Calu3 (cell line): Measurements from ENCODE around the gene ZNF785. TPM values are rescaled to one million over a fixed set of nuclear protein-coding genes. Genes with fewer than 3 reads are reported as not detected.
A peak's percentile ranks its signal among the peaks of the same experiment; 100 is the strongest.

Experiments
- BruUV-seq: library from RNA; stranded (reverse); fragments of 400-500 nt; replicated peaks from 2 replicates; lab custom pipeline; 2021; lab: Mats Ljungman, UMichigan
- CTCF ChIA-PET: fragments of 300-600 bp; sonication (Branson Sonifier 250); formaldehyde crosslinking; loops from one replicate; lab custom pipeline; 2022; ENCODE audit warnings: antibody characterized with exemption; lab: Charles Lee
- DNase-seq: peaks from one replicate; pipeline ENCODE4 v3.0.0; 2022
- H3K27ac Mint-ChIP-seq: one replicate; pipeline ENCODE4 v1.8.0; 2022; ENCODE audit warnings: mixed read lengths; ENCODE audit not compliant: unreplicated experiment
- H3K27me3 Mint-ChIP-seq: one replicate; pipeline ENCODE4 v1.8.0; 2022; ENCODE audit warnings: mixed read lengths; ENCODE audit not compliant: unreplicated experiment
- H3K36me3 Mint-ChIP-seq: one replicate; pipeline ENCODE4 v1.8.0; 2022; ENCODE audit warnings: mild to moderate bottlenecking, moderate library complexity, mixed read lengths; ENCODE audit not compliant: insufficient read depth, unreplicated experiment
- H3K4me1 Mint-ChIP-seq: one replicate; pipeline ENCODE4 v1.8.0; 2022; ENCODE audit warnings: mild to moderate bottlenecking, low read depth, mixed read lengths; ENCODE audit not compliant: unreplicated experiment
- H3K4me3 Mint-ChIP-seq: one replicate; pipeline ENCODE4 v1.8.0; 2022; ENCODE audit warnings: mild to moderate bottlenecking, low read depth, moderate library complexity, mixed read lengths; ENCODE audit not compliant: unreplicated experiment
- H3K9me3 Mint-ChIP-seq: one replicate; pipeline ENCODE4 v1.8.0; 2022; ENCODE audit warnings: low read depth, mixed read lengths; ENCODE audit not compliant: unreplicated experiment
- CTCF ChIP-seq: fragments of 200-600 bp; IDR thresholded peaks from one replicate; pipeline ENCODE4 v1.8.0; 2022; ENCODE audit warnings: antibody characterized with exemption; ENCODE audit not compliant: unreplicated experiment
- intact Hi-C: fragments of 100-400 bp; cut with micrococcal nuclease; formaldehyde crosslinking; loops from one replicate; pipeline ENCODE4 v1.10.0; 2022; ENCODE audit not compliant: unreplicated experiment
- total RNA-seq: library from RNA; stranded (reverse); gene quantifications from 2 replicates; pipeline ENCODE4 v1.2.3, GENCODE V29; 2022

The ZNF785 gene
- total RNA-seq, 1 experiment from 2014 or later = 22.2 TPM

GRCh38 chr16:30574678-30575077 is 10.8 kb downstream of the ZNF785 start:
- peaks cover 41% of the 10 kb centered on the region for H3K36me3 Mint-ChIP-seq
- BruUV-seq = no TSS peak
- no peak for TF ChIP-seq CTCF
- DNase-seq = no peak
- no peak overlapping the region for H3K4me3 Mint-ChIP-seq
- H3K27me3 Mint-ChIP-seq = no peaks in the 10 kb centered on the region
- H3K4me1 Mint-ChIP-seq = peaks cover 27% of the 10 kb centered on the region
- H3K9me3 Mint-ChIP-seq = no peaks in the 10 kb centered on the region
- intact Hi-C loops = loop anchor here (5.0 kb wide), 1 partner anchor 53 kb away; no protein-coding TSS in a partner anchor
- CTCF ChIA-PET = no interaction called here
- H3K27ac Mint-ChIP-seq = no peak overlapping the region

- TF ChIP-seq CTCF = no peak
- Mint-ChIP-seq H3K27ac (peak within 1 kb of the TSS; percentile 93), H3K4me3 (peak within 1 kb of the TSS; percentile 84), H3K4me1 (peaks cover 38% of the 10 kb centered on the region), H3K36me3 (peaks cover 34% of the 10 kb centered on the region), H3K27me3 (peaks cover under 1% of the 10 kb centered on the region), H3K9me3 (no peaks in the 10 kb centered on the region)
- no TSS peak for BruUV-seq
- intact Hi-C loops = loop anchor here (1.0 to 5.0 kb wide), 3 partner anchors 13 to 56 kb away; partner anchors contain the start of genes ZNF764 and ZNF785
- CTCF ChIA-PET = interaction anchor here (0.5 to 2.6 kb wide), 15 partner anchors 9 to 172 kb away, joined by 3 to 12 read pairs (median 4); partner anchors contain the start of genes DCTPP1, PRR14, ZNF764 and ZNF785
- DNase-seq = peak; percentile 95
Observed at GRCh38 chr16:30571445-30572322, 13.8 kb downstream of the ZNF785 start, which contains the start of gene ZNF688. Gene ZNF688 (minus strand): TSS chr16:30571714. CDS start chr16:30571629, 85 bp downstream.

- no peak for TF ChIP-seq CTCF
- Mint-ChIP-seq H3K4me1 (peaks cover 44% of the 10 kb centered on the region), H3K36me3 (peaks cover 29% of the 10 kb centered on the region), H3K27me3 (peaks cover 9% of the 10 kb centered on the region), H3K4me3 (peak overlapping the region; percentile 84), H3K27ac (peak overlapping the region; percentile 93), H3K9me3 (no peaks in the 10 kb centered on the region)
- BruUV-seq = no TSS peak
- no peak for DNase-seq
- CTCF ChIA-PET = interaction anchor here (0.5 to 2.6 kb wide), 6 partner anchors 9 to 141 kb away, joined by 3 to 12 read pairs (median 4); partner anchors contain the start of gene DCTPP1
- intact Hi-C loops = loop anchor here (1.0 to 5.0 kb wide), 2 partner anchors 13 to 56 kb away; partner anchors contain the start of gene ZNF764
Observed at GRCh38 chr16:30570636-30571444, 14.7 kb downstream of the ZNF785 start.
